GM19025 (cell line): Measurements from ENCODE around the gene ZDHHC11.

Experiments used
- ATAC-seq: cut with Tn5 transposase; IDR thresholded peaks from one replicate; pipeline ENCODE4 v1.9.1; 2021; ENCODE audit warnings: mild to moderate bottlenecking, low read depth, moderate library complexity; ENCODE audit not compliant: unreplicated experiment

Gene ZDHHC11

GRCh38 chr5:850511-851006 lies at the start of gene ZDHHC11:
Gene ZDHHC11 (minus strand): TSS chr5:850986. CDS start chr5:850602, 384 bp downstream.
- no peak for ATAC-seq

- ATAC-seq, result no peak
Measured at GRCh38 chr5:893711-894110, 42.9 kb upstream of the ZDHHC11 start.

- no peak for ATAC-seq
Measured at GRCh38 chr5:893137-893506, 42.3 kb upstream of the ZDHHC11 start.

- peak; percentile 98 for ATAC-seq
Measured at GRCh38 chr5:892394-893136, 41.8 kb upstream of the ZDHHC11 start, which contains the start of the genes BRD9 and TRIP13. Gene BRD9 (minus strand): TSS chr5:892801. CDS start chr5:892657, 144 bp downstream. Gene TRIP13 (plus strand): TSS chr5:892884. CDS start chr5:892999, 115 bp downstream.

GRCh38 chr5:891837-892393 lies 41.1 kb upstream of the ZDHHC11 start:
- peak; percentile 6 for ATAC-seq

GRCh38 chr5:891117-891836 lies 40.5 kb upstream of the ZDHHC11 start:
- ATAC-seq, result no peak

GRCh38 chr5:889075-889710 lies 38.4 kb upstream of the ZDHHC11 start:
- no peak for ATAC-seq

GRCh38 chr5:888638-889035 lies 37.9 kb upstream of the ZDHHC11 start:
- no peak for ATAC-seq

- no peak for ATAC-seq
Measured at GRCh38 chr5:887947-888637, 37.3 kb upstream of the ZDHHC11 start.

GRCh38 chr5:886716-887325 lies 36.0 kb upstream of the ZDHHC11 start:
- no peak for ATAC-seq

GRCh38 chr5:886036-886435 lies 35.2 kb upstream of the ZDHHC11 start:
- no peak for ATAC-seq

GRCh38 chr5:885529-885928 lies 34.7 kb upstream of the ZDHHC11 start:
- no peak for ATAC-seq

- ATAC-seq, result no peak
Measured at GRCh38 chr5:885127-885442, 34.3 kb upstream of the ZDHHC11 start.

- ATAC-seq, result no peak
Measured at GRCh38 chr5:884345-885126, 33.8 kb upstream of the ZDHHC11 start.

GRCh38 chr5:883475-884181 lies 32.8 kb upstream of the ZDHHC11 start:
- ATAC-seq, result no peak

- no peak for ATAC-seq
Measured at GRCh38 chr5:882253-883183, 31.7 kb upstream of the ZDHHC11 start.

GRCh38 chr5:881551-881935 lies 30.8 kb upstream of the ZDHHC11 start:
- no peak for ATAC-seq
